ENCODE measurements around the gene AEN. TPM values are rescaled to one million over a fixed set of nuclear protein-coding genes. Genes with fewer than 3 reads are reported as not detected.

Gene AEN
- total and polyA plus RNA-seq, 12 donors = 4.9 to 29.3 (median 12.9) TPM

DNA sequence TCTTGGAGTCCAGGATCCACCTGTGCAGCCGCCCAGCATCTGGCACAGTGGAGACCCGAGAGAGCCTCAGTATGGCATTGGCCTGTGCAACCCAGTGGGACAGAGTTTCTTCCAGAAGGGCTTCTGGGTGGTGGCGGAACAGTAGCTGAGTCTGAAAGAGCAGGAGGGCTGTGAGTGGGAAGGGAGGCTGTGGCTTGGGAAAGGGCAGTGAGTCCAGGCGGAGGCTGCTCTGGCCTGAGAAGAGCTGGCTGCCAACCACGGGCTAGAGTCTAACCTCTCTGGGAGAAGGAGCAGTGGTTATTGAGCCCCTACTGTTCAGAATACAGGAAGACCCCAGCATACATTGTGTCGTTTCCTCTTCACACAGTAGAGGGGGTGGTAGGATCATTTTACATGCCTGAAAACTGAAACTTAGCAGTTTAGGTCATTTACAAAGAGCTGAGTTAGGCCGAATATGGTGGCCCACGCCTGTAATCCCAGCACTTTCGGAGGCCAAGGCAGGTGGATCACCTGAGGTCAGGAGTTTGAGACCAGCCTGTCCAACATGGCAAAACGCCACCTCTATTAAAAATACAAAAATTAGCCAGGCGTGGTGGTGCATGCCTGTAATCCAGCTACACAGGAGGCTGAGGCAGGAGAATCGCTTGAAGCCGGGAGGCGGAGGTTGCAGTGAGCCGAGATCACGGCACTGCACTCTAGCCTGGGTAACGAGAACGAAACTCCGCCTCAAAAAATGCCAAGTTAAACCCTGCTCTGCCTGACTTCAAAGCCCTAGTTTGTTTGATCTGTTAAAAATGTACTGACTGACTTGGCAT lies 3.2 kb downstream of the AEN start:
- WGBS, 4 donors = 60 to 70% (median 66%) methylated on average over 19 of the region's 19 CpGs
- DNase-seq = no peak
- Histone ChIP-seq H3K36me3 (replicated peaks in 1 of 2) (peaks cover 0 to 12% of the 10 kb centered on the region in 2 donors), H3K4me3 (no peak overlapping the region), H3K27ac (peak overlapping the region in 2 of 5 donors; percentile 11 to 50), H3K27me3 (no peaks in the 10 kb centered on the region), H3K4me1 (replicated peaks in 1 of 2) (peaks cover 12 to 39% of the 10 kb centered on the region in 2 donors), H3K9me3 (replicated peaks in 1 of 3) (no peaks in the 10 kb centered on the region)
- intact Hi-C loops (cut with DNase I) = no loop called here
- TF ChIP-seq, protein P1, sequence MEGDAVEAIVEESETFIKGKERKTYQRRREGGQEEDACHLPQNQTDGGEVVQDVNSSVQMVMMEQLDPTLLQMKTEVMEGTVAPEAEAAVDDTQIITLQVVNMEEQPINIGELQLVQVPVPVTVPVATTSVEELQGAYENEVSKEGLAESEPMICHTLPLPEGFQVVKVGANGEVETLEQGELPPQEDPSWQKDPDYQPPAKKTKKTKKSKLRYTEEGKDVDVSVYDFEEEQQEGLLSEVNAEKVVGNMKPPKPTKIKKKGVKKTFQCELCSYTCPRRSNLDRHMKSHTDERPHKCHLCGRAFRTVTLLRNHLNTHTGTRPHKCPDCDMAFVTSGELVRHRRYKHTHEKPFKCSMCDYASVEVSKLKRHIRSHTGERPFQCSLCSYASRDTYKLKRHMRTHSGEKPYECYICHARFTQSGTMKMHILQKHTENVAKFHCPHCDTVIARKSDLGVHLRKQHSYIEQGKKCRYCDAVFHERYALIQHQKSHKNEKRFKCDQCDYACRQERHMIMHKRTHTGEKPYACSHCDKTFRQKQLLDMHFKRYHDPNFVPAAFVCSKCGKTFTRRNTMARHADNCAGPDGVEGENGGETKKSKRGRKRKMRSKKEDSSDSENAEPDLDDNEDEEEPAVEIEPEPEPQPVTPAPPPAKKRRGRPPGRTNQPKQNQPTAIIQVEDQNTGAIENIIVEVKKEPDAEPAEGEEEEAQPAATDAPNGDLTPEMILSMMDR (IDR thresholded peaks at IDR 0.05) = peak in 5 of 6 experiments; percentile 17 to 56 (median 42)
- no peak for TF ChIP-seq POLR2A (IDR thresholded peaks at IDR 0.05)

GRCh38 chr15:88624971-88625490 lies 3.9 kb downstream of the AEN start:
- no peaks in the 10 kb centered on the region for H3K9me3 ChIP-seq (replicated peaks in 1 of 3)
- DNase-seq = no peak
- TF ChIP-seq POLR2A (IDR thresholded peaks at IDR 0.05) = no peak
- TF ChIP-seq, protein P1 (IDR thresholded peaks at IDR 0.05) = no peak
- peaks cover 0 to 19% of the 10 kb centered on the region in 2 donors for H3K36me3 ChIP-seq (replicated peaks in 1 of 2)
- H3K27ac ChIP-seq = peak overlapping the region in 1 of 5 donors; percentile 11
- H3K4me3 ChIP-seq = no peak overlapping the region
- 74 to 85% (median 78%) methylated on average over 9 of the region's 9 CpGs for WGBS, 4 donors
- H3K27me3 ChIP-seq = no peaks in the 10 kb centered on the region
- intact Hi-C loops (cut with DNase I) = no loop called here
- peaks cover 12 to 42% of the 10 kb centered on the region in 2 donors for H3K4me1 ChIP-seq (replicated peaks in 1 of 2)

- intact Hi-C loops (cut with DNase I) = no loop called here
- DNase-seq = no peak
- 81 to 90% (median 89%) methylated on average over 17 to 23 of the region's 23 CpGs for WGBS, 4 donors
- Histone ChIP-seq H3K36me3 (replicated peaks in 1 of 2) (peaks cover 0 to 22% of the 10 kb centered on the region in 2 donors), H3K4me1 (replicated peaks in 1 of 2) (peaks cover 12 to 43% of the 10 kb centered on the region in 2 donors), H3K27me3 (no peaks in the 10 kb centered on the region), H3K9me3 (replicated peaks in 1 of 3) (no peaks in the 10 kb centered on the region), H3K27ac (no peak overlapping the region), H3K4me3 (no peak overlapping the region)
- no peak for TF ChIP-seq POLR2A (IDR thresholded peaks at IDR 0.05)
- TF ChIP-seq, protein P1 (IDR thresholded peaks at IDR 0.05) = no peak
Observed at GRCh38 chr15:88625943-88626741, 5.0 kb downstream of the AEN start.

- no peak for DNase-seq
- WGBS, 4 donors = 85 to 100% (median 90%) methylated on average over 1 of the region's 1 CpG
- H3K27me3 ChIP-seq = no peaks in the 10 kb centered on the region
- no peaks in the 10 kb centered on the region for H3K9me3 ChIP-seq (replicated peaks in 1 of 3)
- intact Hi-C loops (cut with DNase I) = no loop called here
- peaks cover 5 to 35% of the 10 kb centered on the region in 2 donors for H3K4me1 ChIP-seq (replicated peaks in 1 of 2)
- peaks cover 0 to 22% of the 10 kb centered on the region in 2 donors for H3K36me3 ChIP-seq (replicated peaks in 1 of 2)
- no peak overlapping the region for H3K4me3 ChIP-seq
- H3K27ac ChIP-seq = no peak overlapping the region
- TF ChIP-seq, protein P1 (IDR thresholded peaks at IDR 0.05) = no peak
- no peak for TF ChIP-seq POLR2A (IDR thresholded peaks at IDR 0.05)
Observed at GRCh38 chr15:88627463-88627862, 6.3 kb downstream of the AEN start.
